Measurements from ENCODE around the gene SHLD1. TPM values are rescaled to one million over a fixed set of nuclear protein-coding genes. Genes with fewer than 3 reads are reported as not detected.
"Not testable (repeated sequence)": the region's sequence is repeated elsewhere in the genome, so short reads cannot be mapped to it uniquely, and the experiment has no call there.

SHLD1 gene
- total RNA-seq: 10 to 100 TPM; 11.2 to 13.8 TPM
- polyA plus RNA-seq: 10 to 100 TPM; 19.1 to 23.5 (median 21.0) TPM
- total RNA-seq: 1.5 to 6.0 (median 5.8) reads per million in 6 experiments

DNA sequence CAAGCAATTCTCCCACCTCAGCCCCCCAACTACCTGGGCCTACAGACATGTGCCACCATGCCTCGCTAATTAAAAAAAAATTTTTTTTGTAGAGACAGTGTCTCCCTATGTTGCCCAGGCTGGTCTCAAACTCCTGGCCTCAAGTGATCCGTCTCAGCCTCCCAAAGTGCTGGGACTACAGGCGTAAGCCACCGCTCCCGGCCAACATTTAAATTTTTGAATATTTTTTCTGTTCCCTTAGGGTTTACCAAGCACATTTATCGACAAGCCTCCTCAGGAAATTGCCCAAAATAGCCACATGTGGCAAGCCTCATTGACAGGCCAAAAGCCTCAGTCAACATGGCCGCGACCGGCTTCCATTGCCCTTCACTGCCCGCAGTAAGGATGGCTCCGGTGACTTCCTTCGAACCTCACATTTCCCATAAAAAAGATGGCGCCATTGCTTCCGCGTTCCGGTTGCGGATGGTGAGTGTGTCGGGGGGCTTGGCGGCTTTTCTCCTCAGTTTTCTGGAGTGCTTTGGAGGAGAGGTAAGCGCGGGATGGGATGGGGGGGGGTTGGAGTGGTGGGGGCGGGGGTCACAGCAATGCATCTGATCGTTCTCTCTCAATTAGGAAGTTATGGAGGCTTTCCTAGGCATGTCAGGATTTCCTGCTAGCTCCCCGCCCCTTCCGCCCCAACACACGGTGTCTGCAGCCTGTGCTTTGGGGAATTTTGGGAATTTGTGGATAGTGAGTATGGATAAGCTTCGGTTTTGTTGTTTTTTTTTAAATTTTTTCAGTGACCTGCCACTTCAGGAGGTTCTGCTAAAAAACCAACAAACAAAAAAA is at the start of gene SHLD1:
Gene SHLD1, plus strand, starts transcription at position 450 of the 828 bp plus-strand sequence. CDS start 22,465 bp downstream, outside the sequence.
- DNase-seq (peak; percentile 44 to 89 (median 81)), ATAC-seq (peak; percentile 97 to 98)
- Mint-ChIP-seq H3K27ac (peak within 1 kb of the TSS; percentile 91 to 98 (median 98)), H3K4me1 (peaks cover 14 to 44% (median 37%) of the 10 kb centered on the region in 4 donors), H3K36me3 (peaks cover 4 to 7% (median 6%) of the 10 kb centered on the region in 3 donors), H3K9me3 (peaks cover 0 to 3% (median 1%) of the 10 kb centered on the region in 9 donors), H3K27me3 (no peaks in the 10 kb centered on the region), H3K4me3 (peak within 1 kb of the TSS; percentile 82 to 98 (median 94))
- POLR2A ChIA-PET: interaction anchor here (0.6 to 2.0 kb wide), 9 partner anchors 10 to 173 kb away, joined by 3 to 7 read pairs (median 4); no protein-coding TSS in a partner anchor

- H3K4me3 Mint-ChIP-seq, POLR2A ChIA-PET, H3K9me3 Mint-ChIP-seq, H3K27me3 Mint-ChIP-seq, H3K36me3 Mint-ChIP-seq, ATAC-seq, DNase-seq, H3K4me1 Mint-ChIP-seq, H3K27ac Mint-ChIP-seq: not testable (repeated sequence)
These were observed 47.9 kb upstream of the SHLD1 start for GRCh38 chr20:5702339-5702738.

- no peak for DNase-seq
- no peaks in the 10 kb centered on the region for H3K36me3 Mint-ChIP-seq
- no peak overlapping the region for H3K27ac Mint-ChIP-seq
- H3K27me3 Mint-ChIP-seq: no peaks in the 10 kb centered on the region
- POLR2A ChIA-PET: interaction anchor here (0.6 to 1.0 kb wide), 2 partner anchors 11 to 22 kb away, joined by 3 to 5 read pairs; no protein-coding TSS in a partner anchor
- no peak for ATAC-seq
- H3K4me3 Mint-ChIP-seq: no peak overlapping the region
- no peaks in the 10 kb centered on the region for H3K9me3 Mint-ChIP-seq
- peaks cover 0 to 1% (median 0%) of the 10 kb centered on the region in 4 donors for H3K4me1 Mint-ChIP-seq
These were observed 46.5 kb upstream of the SHLD1 start for GRCh38 chr20:5703681-5704101.

DNA sequence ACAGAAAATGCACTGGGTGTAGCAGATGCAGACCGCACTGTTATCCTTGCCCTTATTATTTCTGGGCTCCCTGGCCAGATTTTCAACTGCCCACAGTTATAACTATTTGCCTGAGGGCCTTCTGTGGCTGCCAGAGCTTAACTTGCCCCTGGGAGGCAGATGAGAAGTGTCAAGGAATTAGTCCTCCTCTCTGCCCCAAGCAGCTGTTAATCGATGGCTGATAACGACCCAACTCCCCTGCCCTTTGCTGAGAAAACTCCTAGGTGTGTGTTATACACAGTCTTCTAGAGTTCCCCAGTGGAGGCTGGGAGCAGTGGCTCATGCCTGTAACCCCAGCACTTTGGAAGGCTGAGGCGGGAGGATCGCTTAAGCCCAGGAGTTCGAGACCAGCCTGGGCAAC is 44.4 kb upstream of the SHLD1 start:
- POLR2A ChIA-PET: interaction anchor here (1.0 to 1.4 kb wide), 2 partner anchors 8 to 45 kb away, joined by 3 read pairs; no protein-coding TSS in a partner anchor
- Mint-ChIP-seq H3K4me3 (no peak overlapping the region), H3K27me3 (no peaks in the 10 kb centered on the region), H3K9me3 (no peaks in the 10 kb centered on the region), H3K36me3 (no peaks in the 10 kb centered on the region), H3K4me1 (no peaks in the 10 kb centered on the region), H3K27ac (peak overlapping the region in 1 of 10 donors; percentile 13)
- ATAC-seq (no peak), DNase-seq (no peak)

GRCh38 chr20:5706797-5707196 is 43.4 kb upstream of the SHLD1 start:
- Mint-ChIP-seq H3K4me1 (no peaks in the 10 kb centered on the region), H3K4me3 (no peak overlapping the region), H3K27me3 (no peaks in the 10 kb centered on the region)

GRCh38 chr20:5710551-5710950 is 39.6 kb upstream of the SHLD1 start:
- POLR2A ChIA-PET: no interaction called here
- H3K27me3 Mint-ChIP-seq: no peaks in the 10 kb centered on the region
- peaks cover 0 to 5% (median 4%) of the 10 kb centered on the region in 3 donors for H3K36me3 Mint-ChIP-seq
- ATAC-seq: no peak
- peaks cover 17 to 27% (median 20%) of the 10 kb centered on the region in 4 donors for H3K4me1 Mint-ChIP-seq
- peaks cover 0 to 9% (median 0%) of the 10 kb centered on the region in 9 donors for H3K9me3 Mint-ChIP-seq
- DNase-seq: no peak
- H3K4me3 Mint-ChIP-seq: no peak overlapping the region
- H3K27ac Mint-ChIP-seq: peak overlapping the region in 5 of 10 donors; percentile 17 to 87 (median 35)

More at GRCh38 chr20:5706797-5707196, 43.4 kb upstream of the SHLD1 start:
- H3K9me3 Mint-ChIP-seq: no peaks in the 10 kb centered on the region
- DNase-seq (no peak), ATAC-seq (no peak)
- POLR2A ChIA-PET: interaction anchor here (0.6 kb wide), 1 partner anchor 38 kb away, joined by 4 read pairs; no protein-coding TSS in a partner anchor
- no peaks in the 10 kb centered on the region for H3K36me3 Mint-ChIP-seq
- H3K27ac Mint-ChIP-seq: peak overlapping the region in 1 of 10 donors; percentile 33

DNA sequence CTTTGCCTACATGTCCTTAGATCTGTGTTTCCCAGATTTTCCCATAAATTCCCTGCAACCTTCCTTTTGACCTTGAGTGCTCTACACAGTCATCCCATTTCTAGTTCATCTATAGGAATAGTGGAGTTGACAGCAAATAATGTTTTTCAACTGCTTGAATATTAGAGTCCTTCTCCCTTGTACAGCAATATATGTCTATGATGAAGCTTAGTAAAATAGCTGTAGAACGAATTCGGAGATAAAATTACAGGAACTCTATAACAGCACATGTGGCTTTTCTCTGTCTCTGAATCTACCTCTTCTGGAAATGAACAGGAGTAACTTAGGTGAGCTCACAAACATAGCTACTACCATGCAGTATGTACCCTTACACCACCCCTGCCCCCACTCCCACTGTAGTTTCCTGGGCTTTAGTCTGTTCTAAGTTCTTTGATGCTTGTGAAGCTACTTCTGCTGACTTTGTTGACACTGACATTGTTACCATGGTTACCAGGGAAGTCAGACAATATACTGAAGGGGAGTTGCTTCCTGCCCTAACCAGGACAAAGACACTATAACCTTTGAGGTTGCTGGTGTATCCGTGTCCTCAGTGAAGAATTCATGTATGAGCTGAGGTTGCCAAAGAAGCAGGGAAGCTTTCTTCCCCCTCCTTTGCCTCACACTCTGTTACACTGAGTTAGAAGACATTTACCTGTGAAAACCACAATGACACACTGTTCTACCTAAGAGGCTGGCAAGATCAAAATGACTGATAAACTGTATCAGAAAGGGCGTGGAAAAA is 35.8 kb upstream of the SHLD1 start:
- peak; percentile 89 to 92 for ATAC-seq
- Mint-ChIP-seq H3K4me3 (peak overlapping the region; percentile 45 to 83 (median 68)), H3K27ac (peak overlapping the region; percentile 93 to 99 (median 98)), H3K27me3 (peaks cover 0 to 2% (median 0%) of the 10 kb centered on the region in 5 donors), H3K4me1 (peaks cover 33 to 44% (median 37%) of the 10 kb centered on the region in 4 donors), H3K36me3 (peaks cover 0 to 5% (median 4%) of the 10 kb centered on the region in 3 donors), H3K9me3 (peaks cover 0 to 9% (median 2%) of the 10 kb centered on the region in 9 donors)
- peak; percentile 60 to 97 (median 90) for DNase-seq
- POLR2A ChIA-PET: interaction anchor here (0.5 to 1.8 kb wide), 14 partner anchors 9 to 121 kb away, joined by 3 to 9 read pairs (median 3); no protein-coding TSS in a partner anchor

DNA sequence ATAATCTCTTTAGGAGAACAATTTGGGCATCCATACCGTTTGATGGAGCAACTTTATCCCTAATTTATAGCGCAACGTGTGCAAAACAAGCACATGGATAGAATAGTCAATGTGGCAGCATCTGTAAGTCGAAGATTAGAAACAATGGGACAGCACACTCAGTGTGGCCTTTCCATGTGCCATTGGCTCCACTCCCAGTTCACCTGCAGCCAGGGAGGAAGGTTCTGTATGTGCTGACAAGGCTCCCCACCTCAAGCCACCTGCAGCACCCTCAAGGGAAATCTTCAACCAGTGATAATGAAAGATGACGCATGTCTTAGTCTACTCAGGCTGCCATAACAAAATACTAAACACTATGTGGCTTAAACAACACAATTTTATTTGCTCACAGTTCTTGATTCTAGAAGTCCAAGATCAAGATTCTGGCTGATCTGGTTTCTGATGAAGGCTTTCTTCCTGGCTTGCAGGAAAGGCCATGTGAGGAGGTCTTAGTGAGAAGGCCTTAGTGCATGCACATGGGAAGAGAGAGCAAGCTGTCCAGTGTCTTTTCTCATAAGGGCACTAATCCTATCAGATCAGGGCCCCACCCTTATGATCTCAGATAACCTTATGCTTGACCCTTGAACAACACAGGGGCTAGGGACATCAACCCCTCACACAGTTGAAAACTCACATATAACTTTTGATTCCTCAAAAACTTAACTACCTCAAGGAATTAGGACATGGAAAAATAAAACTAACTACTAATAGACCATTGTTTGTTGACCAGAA is 34.9 kb upstream of the SHLD1 start:
- DNase-seq (peak in 2 of 10 donors; percentile 6 to 11), ATAC-seq (no peak)
- Mint-ChIP-seq H3K27ac (peak overlapping the region; percentile 93 to 99 (median 98)), H3K4me3 (peak overlapping the region; percentile 45 to 83 (median 68)), H3K4me1 (peaks cover 33 to 51% (median 42%) of the 10 kb centered on the region in 4 donors), H3K9me3 (peaks cover 0 to 9% (median 2%) of the 10 kb centered on the region in 9 donors), H3K27me3 (peaks cover 0 to 2% (median 0%) of the 10 kb centered on the region in 5 donors), H3K36me3 (peaks cover 0 to 5% (median 4%) of the 10 kb centered on the region in 3 donors)
- POLR2A ChIA-PET: interaction anchor here (0.9 to 2.0 kb wide), 11 partner anchors 9 to 95 kb away, joined by 3 to 8 read pairs (median 3); no protein-coding TSS in a partner anchor

DNA sequence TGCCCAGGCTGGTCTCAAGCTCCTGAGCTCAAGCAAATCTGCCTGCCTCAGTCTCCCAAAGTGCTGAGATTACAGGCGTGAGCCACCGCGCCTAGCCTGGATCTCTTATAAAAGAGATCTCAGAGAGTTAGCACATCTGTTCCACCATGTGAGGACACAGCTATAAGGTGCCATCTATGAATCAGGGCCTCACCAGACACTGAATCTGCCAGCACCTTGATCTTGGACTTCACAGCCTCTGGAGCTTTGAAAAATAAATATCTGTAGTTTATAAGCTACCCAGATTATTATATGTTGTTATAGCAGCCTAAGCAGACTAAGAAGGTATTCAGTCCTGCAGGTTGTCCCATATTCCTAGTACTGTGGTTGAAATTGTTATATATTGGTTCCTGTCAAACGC is 33.2 kb upstream of the SHLD1 start:
- POLR2A ChIA-PET: interaction anchor here (0.8 to 2.0 kb wide), 2 partner anchors 8 to 20 kb away, joined by 3 to 4 read pairs; no protein-coding TSS in a partner anchor
- DNase-seq (no peak), ATAC-seq (no peak)
- Mint-ChIP-seq H3K36me3 (peaks cover 0 to 5% (median 4%) of the 10 kb centered on the region in 3 donors), H3K4me3 (no peak overlapping the region), H3K27me3 (peaks cover 0 to 2% (median 0%) of the 10 kb centered on the region in 5 donors), H3K9me3 (peaks cover 0 to 9% (median 2%) of the 10 kb centered on the region in 9 donors), H3K4me1 (peaks cover 33 to 54% (median 43%) of the 10 kb centered on the region in 4 donors), H3K27ac (peak overlapping the region in 9 of 10 donors; percentile 3 to 99 (median 95))

GRCh38 chr20:5718896-5719595 is 31.2 kb upstream of the SHLD1 start:
- POLR2A ChIA-PET: no interaction called here
- peaks cover 30 to 51% (median 47%) of the 10 kb centered on the region in 4 donors for H3K4me1 Mint-ChIP-seq
- H3K27me3 Mint-ChIP-seq: peaks cover 0 to 2% (median 0%) of the 10 kb centered on the region in 5 donors
- H3K9me3 Mint-ChIP-seq: peaks cover 0 to 9% (median 2%) of the 10 kb centered on the region in 9 donors
- peak overlapping the region in 8 of 10 donors; percentile 30 to 83 (median 72) for H3K27ac Mint-ChIP-seq
- peaks cover 0 to 5% (median 4%) of the 10 kb centered on the region in 3 donors for H3K36me3 Mint-ChIP-seq
- DNase-seq (no peak), ATAC-seq (no peak)
- H3K4me3 Mint-ChIP-seq: no peak overlapping the region
